ENCODE data around the gene MAP7D2.

- no peak for TF ChIP-seq CTCF (IDR thresholded peaks at IDR 0.05; ENCODE audit: borderline replicate concordance, extremely low read depth, low read length, poor library complexity, severe bottlenecking)
- no peak for TF ChIP-seq EZH2 (IDR thresholded peaks at IDR 0.05; ENCODE audit: borderline replicate concordance, low read depth, low read length, severe bottlenecking)
Measured at GRCh38 chrX:20037186-20037585, 79.5 kb downstream of the MAP7D2 start.

All from DND-41 (cell line).